H1 (cell line): ENCODE data around the gene BIRC5.

ENCODE experiments used
- CEBPB ChIP-seq: IDR thresholded peaks from 2 replicates; pipeline ENCODE4 v1.6.1; 2012; ENCODE audit warnings: low read depth, low read length
- POLR2AphosphoS5 ChIP-seq: IDR thresholded peaks from 2 replicates; pipeline ENCODE4 v1.6.1; 2011; ENCODE audit warnings: low read depth, low read length
- RNF2 ChIP-seq: fragments of 200-900, 300-1000 bp; sonication (generic); IDR thresholded peaks from 2 replicates; pipeline ENCODE4 v1.7.1; 2016; ENCODE audit warnings: borderline replicate concordance, low read depth, mild to moderate bottlenecking, antibody characterized with exemption, low read length; ENCODE audit not compliant: poor library complexity, severe bottlenecking; ENCODE audit errors: missing control alignments
- SIX5 ChIP-seq: IDR thresholded peaks from 2 replicates; pipeline ENCODE4 v1.6.1; 2011; ENCODE audit warnings: mild to moderate bottlenecking, low read depth, low read length
- SUZ12 ChIP-seq: fragments of 200-600 bp; sonication (generic); IDR thresholded peaks from 2 replicates; pipeline ENCODE4 v1.6.1; 2012; ENCODE audit warnings: mild to moderate bottlenecking, inconsistent platforms, low read length, moderate library complexity, mixed read lengths
- TBP ChIP-seq: IDR thresholded peaks from 2 replicates; pipeline ENCODE4 v1.6.1; 2011; ENCODE audit warnings: low read depth, low read length, improper control_type of control experiment
- YY1 ChIP-seq: IDR thresholded peaks from 2 replicates; pipeline ENCODE4 v1.6.1; 2011; ENCODE audit warnings: low read depth, mild to moderate bottlenecking, low read length
- TF ChIP-seq, protein P1 (sequence below), 3 experiments: IDR thresholded peaks; 1 replicate in 2 of 3; 2 replicates in 1 of 3; pipeline versions ENCODE4 v1.5.1 to v1.6.1; 2011; ENCODE audit warnings: low read length in 3 of 3, mild to moderate bottlenecking in 3 of 3, inconsistent platforms in 2 of 3, low read depth in 1 of 3, moderate library complexity in 1 of 3; ENCODE audit not compliant: insufficient read depth in 1 of 3; ENCODE audit errors: control extremely low read depth in 1 of 3

DNA sequence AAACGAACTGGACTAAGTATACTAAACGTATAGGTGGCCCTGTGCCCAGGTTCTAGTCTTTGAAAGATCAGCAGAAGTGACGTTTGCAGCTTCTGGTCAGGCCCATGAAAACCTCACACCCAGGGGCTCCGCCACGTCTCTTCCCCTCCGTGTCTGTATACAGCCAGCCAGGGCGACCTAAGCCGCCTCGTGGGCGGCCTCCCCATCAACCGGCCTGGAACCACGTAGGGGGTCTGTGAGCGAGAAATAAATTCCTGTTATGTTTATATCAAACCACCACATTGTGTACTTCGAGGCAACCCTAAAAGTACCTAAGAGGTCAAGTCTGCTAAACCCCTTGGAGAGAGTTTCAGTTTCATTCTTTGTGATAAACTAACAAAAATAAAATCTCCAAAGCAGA is 34.0 kb upstream of the BIRC5 start:
- TF ChIP-seq YY1 (no peak), SUZ12 (no peak), CEBPB (no peak), TBP (no peak), POLR2AphosphoS5 (no peak), SIX5 (no peak), RNF2 (no peak)
- TF ChIP-seq, protein P1, sequence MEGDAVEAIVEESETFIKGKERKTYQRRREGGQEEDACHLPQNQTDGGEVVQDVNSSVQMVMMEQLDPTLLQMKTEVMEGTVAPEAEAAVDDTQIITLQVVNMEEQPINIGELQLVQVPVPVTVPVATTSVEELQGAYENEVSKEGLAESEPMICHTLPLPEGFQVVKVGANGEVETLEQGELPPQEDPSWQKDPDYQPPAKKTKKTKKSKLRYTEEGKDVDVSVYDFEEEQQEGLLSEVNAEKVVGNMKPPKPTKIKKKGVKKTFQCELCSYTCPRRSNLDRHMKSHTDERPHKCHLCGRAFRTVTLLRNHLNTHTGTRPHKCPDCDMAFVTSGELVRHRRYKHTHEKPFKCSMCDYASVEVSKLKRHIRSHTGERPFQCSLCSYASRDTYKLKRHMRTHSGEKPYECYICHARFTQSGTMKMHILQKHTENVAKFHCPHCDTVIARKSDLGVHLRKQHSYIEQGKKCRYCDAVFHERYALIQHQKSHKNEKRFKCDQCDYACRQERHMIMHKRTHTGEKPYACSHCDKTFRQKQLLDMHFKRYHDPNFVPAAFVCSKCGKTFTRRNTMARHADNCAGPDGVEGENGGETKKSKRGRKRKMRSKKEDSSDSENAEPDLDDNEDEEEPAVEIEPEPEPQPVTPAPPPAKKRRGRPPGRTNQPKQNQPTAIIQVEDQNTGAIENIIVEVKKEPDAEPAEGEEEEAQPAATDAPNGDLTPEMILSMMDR (IDR thresholded peaks at IDR 0.05; ENCODE audit: control extremely low read depth in 1 of 3, insufficient read depth in 1 of 3, low read depth in 1 of 3, low read length in 3 of 3) = no peak
